Stimulated activated naive CD8-positive, alpha-beta T cell treated with anti-CD3 and anti-CD28 coated beads, Interleukin-15, Interleukin-2, amounts not matched to agents 100 ng/mL and 50 ng/mL, for 24 hours (primary cell): ENCODE data around the gene SYCP2.

Source experiments
- H3K27ac Mint-ChIP-seq: one replicate; pipeline ENCODE4 v1.8.0; 2021; ENCODE audit warnings: mild to moderate bottlenecking, mixed read lengths
- H3K27me3 Mint-ChIP-seq: one replicate; pipeline ENCODE4 v1.8.0; 2021; ENCODE audit warnings: mixed read lengths
- H3K36me3 Mint-ChIP-seq: one replicate; pipeline ENCODE4 v1.8.0; 2021; ENCODE audit warnings: low read depth, mixed read lengths
- H3K4me1 Mint-ChIP-seq: one replicate; pipeline ENCODE4 v1.8.0; 2021; ENCODE audit warnings: low read depth, mixed read lengths
- H3K4me3 Mint-ChIP-seq: one replicate; pipeline ENCODE4 v1.8.0; 2021; ENCODE audit warnings: mild to moderate bottlenecking, mixed read lengths
- H3K9me3 Mint-ChIP-seq: one replicate; pipeline ENCODE4 v1.8.0; 2021; ENCODE audit warnings: mixed read lengths

Gene SYCP2

DNA sequence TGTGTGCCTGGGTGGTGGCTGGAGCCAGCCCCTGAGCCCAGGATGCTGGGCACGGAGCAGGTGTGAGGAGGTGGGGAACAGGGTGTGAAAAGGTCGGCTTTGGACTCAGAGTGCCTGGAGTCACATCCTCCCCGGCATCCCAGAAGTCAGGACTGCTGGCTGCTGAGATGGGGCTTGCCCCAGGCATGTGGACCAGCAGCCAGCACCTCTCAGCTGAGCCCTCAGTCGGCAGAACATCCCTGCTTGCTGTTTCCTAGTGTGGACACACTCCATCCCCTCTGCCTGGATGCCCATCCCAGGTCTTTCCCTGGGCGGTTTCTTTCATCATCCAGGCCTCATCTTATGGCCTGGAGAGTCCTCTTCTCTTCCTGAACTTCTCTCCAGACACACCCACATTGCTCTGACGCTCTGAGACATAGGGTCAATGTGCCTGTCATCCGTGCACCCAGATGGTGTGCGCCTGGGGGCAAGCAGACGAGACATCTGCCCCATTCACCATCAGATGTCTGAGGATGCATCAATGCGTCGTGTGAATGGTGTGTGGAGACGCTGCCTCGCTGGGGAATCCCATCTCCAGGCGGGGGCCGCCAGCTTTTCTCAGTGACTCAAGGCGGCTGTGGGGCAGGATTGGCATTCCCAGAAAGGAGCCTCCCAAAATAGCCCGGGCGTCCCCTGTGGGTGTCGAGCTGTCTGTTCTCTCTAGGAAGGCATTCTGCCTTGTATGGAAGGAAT, 104.2 kb downstream of the SYCP2 start:
- Mint-ChIP-seq H3K9me3 (no peaks in the 10 kb centered on the region), H3K36me3 (no peaks in the 10 kb centered on the region), H3K4me3 (no peak overlapping the region), H3K27me3 (peaks cover 4% of the 10 kb centered on the region), H3K27ac (no peak overlapping the region), H3K4me1 (no peaks in the 10 kb centered on the region)

- Mint-ChIP-seq H3K36me3 (no peaks in the 10 kb centered on the region), H3K9me3 (no peaks in the 10 kb centered on the region), H3K4me1 (no peaks in the 10 kb centered on the region), H3K27ac (no peak overlapping the region), H3K27me3 (peaks cover 4% of the 10 kb centered on the region), H3K4me3 (no peak overlapping the region)
Measured at GRCh38 chr20:59828125-59829053, 105.0 kb downstream of the SYCP2 start.

GRCh38 chr20:59827138-59828056, 106.0 kb downstream of the SYCP2 start:
- no peak overlapping the region for H3K27ac Mint-ChIP-seq
- H3K4me1 Mint-ChIP-seq = no peaks in the 10 kb centered on the region
- H3K4me3 Mint-ChIP-seq = no peak overlapping the region
- H3K36me3 Mint-ChIP-seq = no peaks in the 10 kb centered on the region
- H3K9me3 Mint-ChIP-seq = no peaks in the 10 kb centered on the region
- H3K27me3 Mint-ChIP-seq = peaks cover 4% of the 10 kb centered on the region

DNA sequence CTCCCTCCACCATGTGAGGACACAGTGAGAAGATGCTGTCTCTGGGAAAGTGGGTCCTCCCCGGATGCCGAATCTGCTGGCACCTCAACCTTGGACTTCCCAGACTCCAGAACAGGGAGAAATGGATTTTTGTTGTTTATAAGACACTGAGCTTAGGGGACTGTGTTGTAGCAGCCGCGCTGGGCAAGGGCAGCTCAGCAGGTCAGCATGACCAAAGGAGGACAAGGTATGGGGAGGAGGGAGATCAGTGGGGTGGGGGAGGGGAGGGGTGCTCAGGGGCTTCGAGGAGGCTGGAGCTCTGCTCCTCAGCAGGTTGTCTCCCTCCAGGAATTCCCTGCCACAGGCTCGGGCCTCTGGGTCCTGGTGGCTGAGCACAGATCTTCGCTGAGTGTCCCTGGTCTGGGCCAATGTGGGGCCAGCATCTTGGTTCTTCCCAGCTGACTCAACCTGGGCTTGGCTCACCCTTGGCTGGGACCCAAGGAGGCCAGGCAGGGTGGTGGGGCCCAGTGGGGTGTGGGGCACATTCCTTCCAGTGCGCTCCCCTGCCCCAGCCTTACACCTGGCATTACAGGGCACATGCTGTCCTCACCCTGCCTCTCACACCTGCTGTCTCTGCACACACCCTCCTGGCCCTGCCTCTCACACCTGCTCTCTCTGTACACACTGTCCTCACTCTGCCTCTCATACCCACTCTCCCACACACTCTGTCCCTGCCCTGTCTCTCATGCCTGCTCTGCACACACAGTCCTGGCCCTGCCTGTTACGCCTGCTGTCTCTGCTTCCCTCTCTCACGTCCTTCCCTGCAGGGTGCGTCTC, 107.3 kb downstream of the SYCP2 start:
- H3K4me3 Mint-ChIP-seq = no peak overlapping the region
- no peaks in the 10 kb centered on the region for H3K9me3 Mint-ChIP-seq
- H3K4me1 Mint-ChIP-seq = no peaks in the 10 kb centered on the region
- H3K27me3 Mint-ChIP-seq = peaks cover 9% of the 10 kb centered on the region
- no peaks in the 10 kb centered on the region for H3K36me3 Mint-ChIP-seq
- no peak overlapping the region for H3K27ac Mint-ChIP-seq

DNA sequence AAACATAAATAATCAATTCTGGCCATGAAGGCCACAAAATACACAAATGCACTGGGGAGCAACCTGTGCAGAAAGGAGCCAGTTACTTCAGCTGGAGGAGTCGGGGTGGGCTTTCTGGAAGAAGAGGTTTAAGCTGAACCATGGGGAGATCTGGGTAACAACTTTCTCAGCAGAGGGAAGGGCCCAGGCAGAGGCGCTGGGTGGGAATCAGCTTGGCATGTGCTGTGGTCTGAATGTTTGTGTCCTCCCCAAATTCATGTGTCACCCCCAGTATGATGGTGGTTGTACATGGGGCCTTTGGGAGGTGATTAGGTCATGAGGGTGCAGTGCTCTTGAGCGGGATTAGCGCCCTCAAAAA, 107.9 kb downstream of the SYCP2 start:
- no peak overlapping the region for H3K27ac Mint-ChIP-seq
- H3K4me1 Mint-ChIP-seq = no peaks in the 10 kb centered on the region
- peaks cover 9% of the 10 kb centered on the region for H3K27me3 Mint-ChIP-seq
- H3K9me3 Mint-ChIP-seq = no peaks in the 10 kb centered on the region
- H3K36me3 Mint-ChIP-seq = no peaks in the 10 kb centered on the region
- H3K4me3 Mint-ChIP-seq = no peak overlapping the region

DNA sequence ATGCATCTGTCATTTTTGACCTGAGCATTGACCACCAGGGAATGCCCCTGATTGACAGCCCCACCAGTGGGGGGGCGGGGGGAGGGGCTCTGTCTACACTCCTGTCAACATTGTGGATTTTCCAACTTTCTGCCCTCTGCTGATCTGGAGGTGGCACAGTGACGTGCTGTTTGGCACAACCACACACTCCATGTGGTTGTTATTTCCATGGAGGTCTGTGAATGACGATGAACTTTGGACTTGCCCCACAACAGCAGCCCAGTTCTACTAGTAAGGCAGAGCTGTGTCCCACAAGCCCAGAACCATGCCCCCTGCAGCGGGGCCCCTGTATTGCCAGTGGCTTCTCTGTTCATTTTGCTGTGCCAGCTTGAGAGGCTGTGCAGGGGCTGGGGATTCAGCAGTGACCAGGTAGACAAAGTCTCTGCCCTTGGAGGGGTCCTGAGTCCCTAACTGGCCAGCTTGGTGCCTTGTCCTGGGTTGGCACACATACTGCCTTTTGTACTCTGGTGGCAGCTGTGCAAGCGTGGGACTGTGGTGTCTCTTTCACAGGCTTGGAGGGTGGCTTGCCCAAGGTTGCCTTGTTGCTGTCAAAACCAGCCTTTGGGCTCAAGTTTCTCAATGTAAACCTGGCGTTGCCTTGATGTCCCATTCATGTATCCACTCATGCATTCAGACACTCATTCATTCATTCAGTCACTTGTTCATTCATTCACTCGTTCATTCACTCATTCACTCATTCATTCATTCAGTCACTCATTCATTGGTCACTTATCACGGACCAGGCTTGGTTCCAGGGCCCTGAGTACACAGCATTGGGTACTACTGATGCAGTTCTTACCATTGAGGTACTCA, 108.5 kb downstream of the SYCP2 start:
- Mint-ChIP-seq H3K4me3 (no peak overlapping the region), H3K27ac (no peak overlapping the region), H3K4me1 (no peaks in the 10 kb centered on the region), H3K9me3 (no peaks in the 10 kb centered on the region), H3K27me3 (peaks cover 9% of the 10 kb centered on the region), H3K36me3 (no peaks in the 10 kb centered on the region)

- Mint-ChIP-seq H3K27me3 (peaks cover 9% of the 10 kb centered on the region), H3K27ac (no peak overlapping the region), H3K4me3 (no peak overlapping the region), H3K9me3 (no peaks in the 10 kb centered on the region), H3K36me3 (no peaks in the 10 kb centered on the region), H3K4me1 (no peaks in the 10 kb centered on the region)
Measured at GRCh38 chr20:59823491-59824259, 109.8 kb downstream of the SYCP2 start.

DNA sequence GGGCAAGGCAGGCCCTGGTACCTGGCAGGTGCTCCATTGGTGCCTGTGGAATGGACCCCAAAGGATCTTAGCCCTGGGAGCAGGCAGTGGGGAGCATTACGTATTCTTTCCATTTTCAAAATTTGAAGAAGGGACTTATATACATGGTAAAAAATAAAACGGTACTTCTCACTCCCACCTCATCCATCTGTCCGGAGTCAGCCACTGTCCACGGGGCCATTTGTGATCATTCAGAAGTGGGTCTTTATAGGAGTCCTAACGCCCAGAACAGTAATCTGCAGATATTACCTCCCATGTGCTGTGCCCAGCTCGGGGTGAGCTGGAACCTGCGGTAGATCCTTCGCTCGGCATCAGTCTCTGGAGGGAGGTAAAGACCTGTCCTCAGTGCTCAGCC, 110.4 kb downstream of the SYCP2 start:
- no peaks in the 10 kb centered on the region for H3K36me3 Mint-ChIP-seq
- H3K27me3 Mint-ChIP-seq = peaks cover 9% of the 10 kb centered on the region
- no peak overlapping the region for H3K27ac Mint-ChIP-seq
- H3K4me1 Mint-ChIP-seq = no peaks in the 10 kb centered on the region
- no peaks in the 10 kb centered on the region for H3K9me3 Mint-ChIP-seq
- no peak overlapping the region for H3K4me3 Mint-ChIP-seq

DNA sequence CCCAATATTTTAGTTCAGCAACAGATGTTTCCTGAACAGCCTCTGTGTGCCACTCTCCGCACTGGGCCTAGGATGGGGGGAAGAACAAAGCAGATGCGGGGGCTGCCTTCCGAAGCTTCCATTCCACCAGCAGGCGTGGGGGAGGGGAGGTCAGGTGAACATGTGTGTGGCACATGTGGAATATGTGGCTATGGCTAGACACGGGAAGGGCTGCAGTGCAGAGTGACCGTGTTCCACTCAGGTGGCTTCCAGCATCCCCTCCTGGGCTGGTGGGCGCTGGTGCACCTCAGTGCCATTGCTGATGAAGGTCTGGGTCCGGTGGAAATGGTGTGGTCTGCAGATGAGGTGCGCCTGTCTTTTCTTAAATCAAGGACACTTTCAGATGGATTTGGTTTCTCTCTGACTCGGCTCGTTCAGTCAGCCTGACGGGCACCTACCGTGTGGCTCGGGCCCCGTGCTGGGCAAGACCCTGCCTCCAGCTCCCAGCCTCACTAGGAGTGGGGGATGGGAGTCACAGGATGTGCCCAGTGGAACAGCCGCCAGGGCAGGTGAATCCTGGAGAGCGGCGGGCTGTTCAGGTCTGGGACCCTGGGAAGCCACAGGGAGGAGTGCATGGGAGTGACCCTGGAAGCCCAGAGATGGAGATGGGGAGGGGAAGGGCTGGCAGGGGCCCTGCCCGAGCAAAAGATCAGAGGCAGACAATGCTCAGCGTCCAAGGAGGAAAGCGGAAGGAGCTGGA, 111.0 kb downstream of the SYCP2 start:
- Mint-ChIP-seq H3K4me1 (no peaks in the 10 kb centered on the region), H3K9me3 (no peaks in the 10 kb centered on the region), H3K27ac (no peak overlapping the region), H3K36me3 (no peaks in the 10 kb centered on the region), H3K4me3 (no peak overlapping the region), H3K27me3 (peaks cover 9% of the 10 kb centered on the region)

- H3K27ac Mint-ChIP-seq = no peak overlapping the region
- no peaks in the 10 kb centered on the region for H3K4me1 Mint-ChIP-seq
- no peaks in the 10 kb centered on the region for H3K36me3 Mint-ChIP-seq
- H3K27me3 Mint-ChIP-seq = peaks cover 9% of the 10 kb centered on the region
- no peak overlapping the region for H3K4me3 Mint-ChIP-seq
- H3K9me3 Mint-ChIP-seq = no peaks in the 10 kb centered on the region
Measured at GRCh38 chr20:59821788-59822187, 111.6 kb downstream of the SYCP2 start.

GRCh38 chr20:59821201-59821600, 112.2 kb downstream of the SYCP2 start:
- Mint-ChIP-seq H3K4me3 (no peak overlapping the region), H3K36me3 (no peaks in the 10 kb centered on the region), H3K27me3 (peaks cover 5% of the 10 kb centered on the region), H3K27ac (no peak overlapping the region), H3K9me3 (no peaks in the 10 kb centered on the region), H3K4me1 (no peaks in the 10 kb centered on the region)

DNA sequence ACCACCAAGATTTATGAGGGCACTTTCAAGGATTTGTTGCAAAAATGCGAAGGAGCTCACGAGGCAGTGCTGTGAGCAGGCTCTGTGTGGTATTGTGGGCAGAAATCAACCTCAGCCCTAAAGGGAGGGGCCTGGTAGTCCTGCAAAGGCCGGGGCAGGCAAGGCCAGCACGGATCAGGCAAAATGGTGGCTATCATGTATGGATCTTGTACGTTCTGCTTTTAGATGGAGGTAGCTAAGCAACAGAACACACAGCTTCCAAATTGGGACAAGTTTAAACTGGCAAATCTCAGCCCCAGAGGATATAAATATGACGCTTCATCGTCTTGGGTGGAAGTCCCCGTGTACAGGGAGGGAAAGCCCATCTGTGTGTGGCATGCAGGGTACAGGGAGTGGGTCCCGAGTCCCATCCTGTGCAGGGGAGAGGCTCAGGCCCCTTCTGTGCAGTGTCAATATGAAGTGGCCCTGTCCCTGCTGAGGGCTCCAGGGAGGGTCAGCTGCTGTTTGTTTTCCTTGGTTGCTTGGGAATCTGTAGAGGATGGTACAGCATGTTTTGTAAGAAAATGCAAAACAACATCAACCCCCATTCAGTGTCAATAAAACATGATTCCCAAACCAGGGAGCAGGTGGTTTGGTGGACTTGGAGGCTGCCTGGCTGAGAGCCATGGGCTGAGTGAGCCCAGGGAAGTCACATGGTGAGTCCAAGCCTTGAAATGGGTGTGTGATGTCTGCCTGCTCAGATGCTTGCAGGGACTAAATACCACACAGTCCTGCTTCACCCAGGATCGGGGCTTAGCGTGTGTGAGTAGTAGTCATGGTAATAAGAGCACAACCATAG, 113.0 kb downstream of the SYCP2 start:
- no peak overlapping the region for H3K4me3 Mint-ChIP-seq
- H3K27me3 Mint-ChIP-seq = peaks cover 5% of the 10 kb centered on the region
- no peaks in the 10 kb centered on the region for H3K9me3 Mint-ChIP-seq
- no peak overlapping the region for H3K27ac Mint-ChIP-seq
- no peaks in the 10 kb centered on the region for H3K36me3 Mint-ChIP-seq
- H3K4me1 Mint-ChIP-seq = no peaks in the 10 kb centered on the region
